ENCODE results near the gene SPACDR. TPM values are rescaled to one million over a fixed set of nuclear protein-coding genes. Genes with fewer than 3 reads are reported as not detected.

The SPACDR gene
- total and polyA plus RNA-seq, 9 of the 15 experiments (the other 6 are each of a cell fraction or from before 2014, with no cell fraction given): 0.07 to 0.55 (median 0.14) TPM; not detected in 1

DNA sequence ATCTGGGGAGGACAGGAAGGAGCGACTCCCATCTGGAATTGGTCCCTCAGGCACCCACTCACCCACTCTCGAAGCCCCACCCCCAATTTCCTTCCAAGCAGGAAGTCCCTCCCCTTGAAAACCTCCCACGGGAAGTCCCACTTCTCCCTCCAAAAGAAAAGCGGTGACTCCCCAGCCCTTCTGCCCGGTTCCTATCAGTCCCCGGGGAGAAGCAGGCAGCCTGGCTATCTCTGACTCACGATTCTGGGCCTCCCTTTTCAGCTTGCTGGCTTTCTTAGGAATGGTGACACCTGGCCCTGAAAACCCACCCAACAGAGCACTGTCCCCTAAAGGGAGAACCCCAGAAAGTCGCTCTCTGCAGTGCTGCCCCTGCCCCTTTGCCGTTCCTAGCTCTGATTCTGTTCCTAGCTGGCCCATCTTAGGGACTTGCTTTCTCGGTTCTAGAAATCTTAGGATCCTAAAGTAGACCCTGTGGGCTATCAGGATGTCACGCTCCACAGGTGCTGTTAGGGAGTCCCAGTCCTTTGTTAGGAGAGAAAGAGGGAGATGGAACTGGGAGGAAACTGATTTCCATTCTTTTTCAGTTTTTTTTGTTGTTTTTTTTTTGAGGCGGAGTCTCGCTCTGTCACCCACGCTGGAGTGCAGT lies 8.9 kb upstream of the SPACDR start (continued):
- TF ChIP-seq NR2C2 (CRISPR knock-in tag; IDR thresholded peaks at IDR 0.05): no peak
- no peak for TF ChIP-seq NR2C2 (tag; IDR thresholded peaks at IDR 0.05)
- TF ChIP-seq, protein P1, sequence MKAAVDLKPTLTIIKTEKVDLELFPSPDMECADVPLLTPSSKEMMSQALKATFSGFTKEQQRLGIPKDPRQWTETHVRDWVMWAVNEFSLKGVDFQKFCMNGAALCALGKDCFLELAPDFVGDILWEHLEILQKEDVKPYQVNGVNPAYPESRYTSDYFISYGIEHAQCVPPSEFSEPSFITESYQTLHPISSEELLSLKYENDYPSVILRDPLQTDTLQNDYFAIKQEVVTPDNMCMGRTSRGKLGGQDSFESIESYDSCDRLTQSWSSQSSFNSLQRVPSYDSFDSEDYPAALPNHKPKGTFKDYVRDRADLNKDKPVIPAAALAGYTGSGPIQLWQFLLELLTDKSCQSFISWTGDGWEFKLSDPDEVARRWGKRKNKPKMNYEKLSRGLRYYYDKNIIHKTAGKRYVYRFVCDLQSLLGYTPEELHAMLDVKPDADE (conservative IDR thresholded peaks at IDR 0.05; ENCODE audit: control insufficient read depth, low read depth, low read length): no peak
- peak; percentile 88 for TF ChIP-seq DPF2 (IDR thresholded peaks at IDR 0.05)
- TF ChIP-seq CBX5 (IDR thresholded peaks at IDR 0.05; ENCODE audit: borderline replicate concordance, low read depth): no peak
- TF ChIP-seq SRSF7 (optimal IDR thresholded peaks at IDR 0.05; ENCODE audit: low read depth, low read length): no peak
- peak in 1 of 3 experiments; percentile 33 for TF ChIP-seq YY1 (IDR thresholded peaks at IDR 0.05; ENCODE audit: borderline replicate concordance in 1 of 3, control insufficient read depth in 1 of 3, extremely low read depth in 1 of 3, insufficient read depth in 3 of 3, insufficient read length in 1 of 3, insufficient replicate concordance in 2 of 3, low read depth in 1 of 3, low read length in 2 of 3)
- TF ChIP-seq NFXL1 (CRISPR knock-in tag; IDR thresholded peaks at IDR 0.05): no peak
- TF ChIP-seq SLC30A9 (CRISPR knock-in tag; IDR thresholded peaks at IDR 0.05): no peak
- TF ChIP-seq, protein P2, sequence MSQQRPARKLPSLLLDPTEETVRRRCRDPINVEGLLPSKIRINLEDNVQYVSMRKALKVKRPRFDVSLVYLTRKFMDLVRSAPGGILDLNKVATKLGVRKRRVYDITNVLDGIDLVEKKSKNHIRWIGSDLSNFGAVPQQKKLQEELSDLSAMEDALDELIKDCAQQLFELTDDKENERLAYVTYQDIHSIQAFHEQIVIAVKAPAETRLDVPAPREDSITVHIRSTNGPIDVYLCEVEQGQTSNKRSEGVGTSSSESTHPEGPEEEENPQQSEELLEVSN (IDR thresholded peaks at IDR 0.05; ENCODE audit: borderline replicate concordance in 1 of 2, extremely low read depth in 1 of 2, insufficient read depth in 1 of 2, insufficient read length in 1 of 2, low read depth in 1 of 2, low read length in 1 of 2, poor library complexity in 1 of 2, severe bottlenecking in 1 of 2): peak; percentile 19 to 58
- TF ChIP-seq, protein P3, sequence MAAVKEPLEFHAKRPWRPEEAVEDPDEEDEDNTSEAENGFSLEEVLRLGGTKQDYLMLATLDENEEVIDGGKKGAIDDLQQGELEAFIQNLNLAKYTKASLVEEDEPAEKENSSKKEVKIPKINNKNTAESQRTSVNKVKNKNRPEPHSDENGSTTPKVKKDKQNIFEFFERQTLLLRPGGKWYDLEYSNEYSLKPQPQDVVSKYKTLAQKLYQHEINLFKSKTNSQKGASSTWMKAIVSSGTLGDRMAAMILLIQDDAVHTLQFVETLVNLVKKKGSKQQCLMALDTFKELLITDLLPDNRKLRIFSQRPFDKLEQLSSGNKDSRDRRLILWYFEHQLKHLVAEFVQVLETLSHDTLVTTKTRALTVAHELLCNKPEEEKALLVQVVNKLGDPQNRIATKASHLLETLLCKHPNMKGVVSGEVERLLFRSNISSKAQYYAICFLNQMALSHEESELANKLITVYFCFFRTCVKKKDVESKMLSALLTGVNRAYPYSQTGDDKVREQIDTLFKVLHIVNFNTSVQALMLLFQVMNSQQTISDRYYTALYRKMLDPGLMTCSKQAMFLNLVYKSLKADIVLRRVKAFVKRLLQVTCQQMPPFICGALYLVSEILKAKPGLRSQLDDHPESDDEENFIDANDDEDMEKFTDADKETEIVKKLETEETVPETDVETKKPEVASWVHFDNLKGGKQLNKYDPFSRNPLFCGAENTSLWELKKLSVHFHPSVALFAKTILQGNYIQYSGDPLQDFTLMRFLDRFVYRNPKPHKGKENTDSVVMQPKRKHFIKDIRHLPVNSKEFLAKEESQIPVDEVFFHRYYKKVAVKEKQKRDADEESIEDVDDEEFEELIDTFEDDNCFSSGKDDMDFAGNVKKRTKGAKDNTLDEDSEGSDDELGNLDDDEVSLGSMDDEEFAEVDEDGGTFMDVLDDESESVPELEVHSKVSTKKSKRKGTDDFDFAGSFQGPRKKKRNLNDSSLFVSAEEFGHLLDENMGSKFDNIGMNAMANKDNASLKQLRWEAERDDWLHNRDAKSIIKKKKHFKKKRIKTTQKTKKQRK (IDR thresholded peaks at IDR 0.05; ENCODE audit: borderline replicate concordance, low read depth, low read length): no peak
- TF ChIP-seq, protein P4, sequence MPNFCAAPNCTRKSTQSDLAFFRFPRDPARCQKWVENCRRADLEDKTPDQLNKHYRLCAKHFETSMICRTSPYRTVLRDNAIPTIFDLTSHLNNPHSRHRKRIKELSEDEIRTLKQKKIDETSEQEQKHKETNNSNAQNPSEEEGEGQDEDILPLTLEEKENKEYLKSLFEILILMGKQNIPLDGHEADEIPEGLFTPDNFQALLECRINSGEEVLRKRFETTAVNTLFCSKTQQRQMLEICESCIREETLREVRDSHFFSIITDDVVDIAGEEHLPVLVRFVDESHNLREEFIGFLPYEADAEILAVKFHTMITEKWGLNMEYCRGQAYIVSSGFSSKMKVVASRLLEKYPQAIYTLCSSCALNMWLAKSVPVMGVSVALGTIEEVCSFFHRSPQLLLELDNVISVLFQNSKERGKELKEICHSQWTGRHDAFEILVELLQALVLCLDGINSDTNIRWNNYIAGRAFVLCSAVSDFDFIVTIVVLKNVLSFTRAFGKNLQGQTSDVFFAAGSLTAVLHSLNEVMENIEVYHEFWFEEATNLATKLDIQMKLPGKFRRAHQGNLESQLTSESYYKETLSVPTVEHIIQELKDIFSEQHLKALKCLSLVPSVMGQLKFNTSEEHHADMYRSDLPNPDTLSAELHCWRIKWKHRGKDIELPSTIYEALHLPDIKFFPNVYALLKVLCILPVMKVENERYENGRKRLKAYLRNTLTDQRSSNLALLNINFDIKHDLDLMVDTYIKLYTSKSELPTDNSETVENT (CRISPR knock-in tag; IDR thresholded peaks at IDR 0.05): no peak
- peak in 1 of 2 experiments; percentile 53; a peak in 1 of 4 replicates for TF ChIP-seq RCOR1 (IDR thresholded peaks at IDR 0.05; ENCODE audit: borderline replicate concordance in 1 of 2, low read depth in 2 of 2, low read length in 2 of 2)
- TF ChIP-seq TAF15 (IDR thresholded peaks at IDR 0.05; ENCODE audit: low read depth, low read length): no peak

All from K562 (cell line).